GM18517 (cell line): Measurements from ENCODE around the gene BTRC.

Source experiments
- ATAC-seq: cut with Tn5 transposase; IDR thresholded peaks from one replicate; pipeline ENCODE4 v1.9.1; 2021; ENCODE audit warnings: mild to moderate bottlenecking, moderate library complexity; ENCODE audit not compliant: unreplicated experiment

BTRC gene

DNA sequence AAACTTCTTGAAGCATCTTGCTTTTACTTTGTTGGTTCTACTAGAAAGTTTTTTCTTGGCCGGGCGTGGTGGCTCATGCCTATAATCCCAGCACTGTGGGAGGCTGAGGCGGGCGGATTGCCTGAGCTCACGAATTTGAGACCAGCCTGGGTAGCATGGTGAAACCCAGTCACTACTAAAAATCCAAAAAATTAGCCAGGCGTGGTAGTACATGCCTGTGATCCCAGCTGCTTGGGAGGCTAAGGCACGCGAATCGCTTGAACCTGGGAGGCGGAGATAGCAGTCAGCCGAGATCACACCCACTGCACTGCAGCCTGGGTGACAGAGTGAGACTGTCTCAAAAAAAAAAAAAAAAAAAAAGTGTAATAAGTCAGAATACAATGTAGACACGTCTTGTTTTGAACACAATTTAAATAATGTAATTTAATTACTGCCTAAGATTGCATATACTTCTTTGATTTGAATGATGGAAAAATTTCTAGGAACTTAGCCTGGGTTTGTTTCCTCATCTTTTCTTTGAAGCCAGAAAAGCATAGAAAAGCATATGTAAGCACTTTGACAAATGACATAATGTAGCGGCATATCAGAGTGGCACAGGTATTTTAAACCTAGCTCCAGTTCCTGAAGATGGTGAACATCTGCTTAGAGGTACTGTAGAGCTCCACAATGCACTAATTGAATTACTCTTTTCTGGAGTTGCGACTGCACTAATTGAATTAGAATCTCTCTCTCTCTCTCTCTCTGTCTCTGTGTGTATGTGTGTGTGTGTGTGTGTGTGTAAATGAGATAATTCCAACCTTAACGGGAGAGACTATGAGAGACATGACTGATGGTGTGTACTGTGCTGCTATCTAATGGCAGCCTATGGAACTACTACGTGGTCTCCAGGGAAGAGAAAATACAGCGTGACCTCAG is 87.8 kb downstream of the BTRC start:
- ATAC-seq, result no peak

DNA sequence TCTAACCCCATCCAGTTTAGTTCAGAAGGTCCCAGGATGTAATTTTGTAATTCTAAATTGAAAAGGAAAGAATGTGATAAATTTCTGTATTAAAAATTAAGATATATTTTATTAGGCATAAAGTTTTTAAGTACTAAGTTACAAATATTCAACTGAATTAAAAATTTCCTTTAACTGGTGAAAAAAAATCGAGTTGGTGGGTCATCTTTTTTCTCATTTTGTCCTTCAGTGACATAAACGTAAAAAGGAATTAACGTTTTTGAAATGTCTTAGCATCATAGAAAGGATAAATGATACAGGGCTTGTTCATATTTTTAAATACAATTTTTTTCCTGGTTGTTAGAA is 88.5 kb downstream of the BTRC start:
- ATAC-seq, result no peak

DNA sequence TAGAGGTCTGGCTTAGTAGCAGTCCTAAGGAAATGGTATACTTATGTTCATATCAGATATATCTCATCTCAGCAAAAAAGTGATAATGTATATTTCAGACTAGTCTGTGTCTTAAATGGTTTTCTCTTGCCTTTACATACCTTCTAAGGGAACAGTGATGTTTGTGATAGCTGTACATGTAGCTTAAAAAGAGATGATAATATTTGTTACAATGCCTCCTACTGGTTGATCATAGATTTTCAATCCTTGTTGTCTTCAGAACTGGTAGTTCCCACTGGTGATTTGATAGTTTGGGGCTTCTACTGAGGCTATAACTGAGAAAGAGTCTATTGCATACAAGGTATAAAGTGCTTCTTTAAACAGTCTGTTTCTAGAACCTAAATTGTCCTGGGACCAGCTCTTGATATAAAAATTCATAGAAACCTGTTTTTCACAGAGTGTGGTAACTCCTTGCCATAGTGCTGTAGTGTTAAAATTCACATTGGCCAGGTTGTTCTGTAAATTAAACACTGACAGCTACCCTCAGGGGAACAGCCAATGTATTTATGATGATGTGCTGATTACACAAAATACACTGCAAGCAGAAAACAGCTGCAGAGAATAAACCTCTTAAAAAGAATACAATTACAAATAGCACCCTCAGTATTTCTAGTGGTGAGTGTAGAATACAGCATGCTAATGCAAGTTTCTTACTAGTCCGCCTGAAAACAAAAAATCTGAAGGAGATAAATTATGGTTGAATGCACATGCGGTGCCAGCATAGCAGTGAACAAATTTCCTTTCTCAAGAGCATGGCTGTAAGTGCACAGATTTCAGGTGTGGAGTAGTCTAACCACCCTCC is 90.3 kb downstream of the BTRC start:
- no peak for ATAC-seq

DNA sequence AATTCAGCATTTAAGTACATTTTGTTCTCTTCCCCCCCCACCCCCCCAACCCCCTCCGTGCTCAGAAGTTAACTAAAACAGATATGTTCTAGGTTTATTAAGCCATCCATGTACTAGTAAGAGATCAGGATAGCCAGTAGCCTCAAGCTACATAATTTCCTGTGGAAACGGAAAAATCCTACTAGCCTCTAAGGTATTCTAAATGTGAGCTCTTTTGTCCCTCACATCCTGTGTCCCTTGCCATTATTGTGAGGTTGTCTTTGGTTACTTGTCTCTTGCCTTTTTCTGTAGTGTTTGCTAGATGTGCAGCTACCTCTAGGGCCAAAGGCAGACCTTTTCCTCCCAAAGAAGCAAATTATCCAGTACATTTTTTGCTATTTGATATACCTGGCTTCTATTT is 92.1 kb downstream of the BTRC start:
- no peak for ATAC-seq

DNA sequence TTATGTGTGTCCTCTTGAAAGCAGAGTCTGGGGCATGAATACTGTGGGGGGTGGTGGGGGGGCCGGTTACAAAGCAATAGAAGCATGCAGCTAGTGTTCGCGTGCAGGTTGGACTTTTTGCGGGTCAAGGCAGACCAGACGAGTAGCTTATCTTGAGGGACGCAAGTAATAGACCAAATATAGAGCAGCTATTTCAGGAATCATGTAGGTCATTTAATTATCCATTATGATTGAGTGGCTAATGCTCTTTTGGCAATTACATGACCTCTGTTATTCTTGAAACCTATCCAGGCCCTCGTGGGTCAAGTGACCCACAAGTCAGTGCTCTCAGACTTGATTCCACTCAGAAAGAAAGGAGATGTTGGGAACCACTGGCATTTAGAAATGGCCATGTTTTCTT is 93.0 kb downstream of the BTRC start:
- no peak for ATAC-seq

DNA sequence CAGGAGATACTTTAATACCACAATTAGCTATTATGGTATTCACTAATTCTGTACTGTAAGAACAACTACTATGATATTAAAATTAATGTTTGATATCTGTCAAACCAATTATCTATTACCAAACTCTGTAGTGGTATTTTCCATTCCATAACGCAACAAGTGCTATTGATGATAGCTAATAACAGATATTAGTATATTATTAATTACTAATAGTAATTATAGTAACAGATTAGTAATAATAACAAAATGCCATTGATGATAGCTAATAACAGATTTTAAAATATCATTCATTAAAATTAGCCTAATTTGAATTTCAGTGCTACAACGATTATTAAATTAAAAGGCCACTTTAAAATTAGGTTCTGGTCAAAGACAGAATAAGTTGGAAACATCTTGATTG is 93.5 kb downstream of the BTRC start:
- no peak for ATAC-seq

DNA sequence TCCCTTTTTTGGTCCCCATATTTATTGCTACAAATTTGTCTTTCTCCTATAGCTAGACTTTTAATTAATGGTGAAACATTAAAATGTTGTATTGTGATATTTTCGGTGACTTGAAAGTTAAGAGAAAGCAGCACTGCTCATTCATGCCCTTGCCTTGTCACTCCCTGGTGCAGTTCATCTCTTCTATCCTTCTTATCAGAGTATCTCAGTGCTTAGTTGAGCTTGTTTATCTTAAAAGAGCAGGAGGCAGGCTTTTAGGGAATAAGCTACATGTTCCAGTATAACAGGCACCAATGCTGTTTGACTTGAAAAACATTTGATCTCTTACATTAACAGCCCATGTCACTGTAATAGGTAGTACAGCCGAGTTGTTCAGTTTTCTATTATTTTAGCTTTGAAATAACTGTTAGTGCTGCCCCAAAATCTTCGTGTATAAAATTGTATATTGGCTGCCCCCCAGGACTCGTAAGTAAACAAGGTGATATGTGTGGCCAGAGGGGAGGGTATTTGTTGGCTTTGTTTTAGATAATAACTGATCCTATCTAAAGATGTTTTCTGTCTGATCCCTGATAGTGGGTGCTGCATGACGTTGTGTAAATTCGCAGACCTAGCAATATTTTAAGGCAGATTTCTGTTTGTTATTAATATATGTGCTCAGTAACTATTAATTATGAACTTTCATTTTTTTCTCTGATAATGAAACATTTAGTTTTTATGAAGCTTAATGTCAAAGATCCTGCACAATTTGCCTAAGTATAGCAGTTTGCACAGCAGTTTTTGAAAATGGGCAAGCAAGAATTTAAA is 96.5 kb downstream of the BTRC start:
- no peak for ATAC-seq

DNA sequence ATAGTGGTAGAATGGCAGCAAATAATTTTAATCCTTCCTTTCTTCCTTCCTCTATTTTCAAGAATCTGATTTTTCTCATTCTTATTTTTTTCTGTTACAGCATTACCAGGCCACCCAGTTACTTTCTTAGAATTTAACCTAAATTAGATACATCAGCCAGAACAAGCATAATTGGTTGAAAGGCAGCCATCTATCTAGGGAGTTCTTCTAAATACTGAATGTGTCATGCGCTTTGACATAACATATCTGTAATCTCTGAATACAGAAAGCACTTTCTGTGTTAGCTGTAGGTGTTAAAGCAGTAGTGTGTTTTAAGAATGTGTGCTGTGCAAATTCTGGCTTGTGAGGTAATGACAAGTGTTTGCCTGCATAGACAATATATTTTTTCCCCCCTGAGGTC is 97.3 kb downstream of the BTRC start:
- ATAC-seq, result no peak

DNA sequence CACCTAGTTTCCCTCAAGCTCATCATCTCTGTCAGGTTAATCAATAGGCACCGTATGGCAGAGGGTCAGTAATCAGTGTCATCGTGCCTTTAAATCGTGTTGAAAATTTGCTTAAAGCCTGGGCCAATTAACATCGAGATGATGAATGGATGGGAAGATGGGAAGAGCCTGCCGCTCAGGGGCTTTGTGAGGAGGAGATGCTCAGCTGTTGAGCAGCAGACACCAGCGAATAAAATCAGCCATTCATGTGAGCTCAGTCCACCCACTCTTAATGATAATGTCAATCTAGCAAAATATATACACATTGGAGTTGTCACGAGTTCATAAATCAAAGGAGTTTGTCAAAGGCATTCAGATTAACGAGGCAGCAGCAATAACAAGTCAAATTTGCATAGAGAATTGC is 97.7 kb downstream of the BTRC start:
- no peak for ATAC-seq

DNA sequence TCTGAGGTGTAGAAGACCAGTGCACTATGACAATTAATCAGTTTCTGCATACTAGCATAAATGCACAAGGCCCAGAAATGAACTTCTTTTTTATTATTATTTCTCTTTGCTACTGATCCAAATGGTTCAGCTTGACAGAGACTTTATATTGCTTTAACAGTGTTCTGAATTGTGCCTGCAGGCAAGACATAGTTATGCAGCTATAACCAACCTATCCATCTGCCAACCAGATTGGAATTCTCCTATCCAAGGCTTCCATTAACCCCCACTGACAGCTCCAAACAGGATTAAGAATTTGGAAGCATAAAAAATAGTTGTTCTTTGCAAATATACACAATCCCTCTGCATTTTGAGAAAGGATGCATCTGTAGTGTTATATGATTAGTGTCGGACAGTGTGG is 98.2 kb downstream of the BTRC start:
- ATAC-seq, result no peak

DNA sequence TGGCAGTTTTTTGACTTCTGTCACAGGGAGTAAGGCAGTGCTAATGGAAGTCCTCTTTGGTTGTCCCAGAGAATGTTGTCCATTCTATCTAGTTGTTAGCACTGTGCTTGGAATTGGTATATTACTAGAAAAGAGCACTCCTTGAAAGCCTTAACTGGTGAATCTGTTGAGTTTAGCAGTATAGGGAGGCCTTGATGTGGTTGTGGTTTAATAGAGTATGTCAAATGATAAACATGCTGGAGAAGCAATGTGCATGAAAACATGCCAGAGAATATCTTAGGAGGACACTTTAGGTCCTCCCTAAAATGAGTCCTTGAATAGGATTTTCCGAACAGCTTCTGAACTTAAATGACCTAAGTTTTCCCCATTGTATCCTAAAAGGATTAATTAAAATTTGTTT is 98.6 kb downstream of the BTRC start:
- ATAC-seq, result no peak

DNA sequence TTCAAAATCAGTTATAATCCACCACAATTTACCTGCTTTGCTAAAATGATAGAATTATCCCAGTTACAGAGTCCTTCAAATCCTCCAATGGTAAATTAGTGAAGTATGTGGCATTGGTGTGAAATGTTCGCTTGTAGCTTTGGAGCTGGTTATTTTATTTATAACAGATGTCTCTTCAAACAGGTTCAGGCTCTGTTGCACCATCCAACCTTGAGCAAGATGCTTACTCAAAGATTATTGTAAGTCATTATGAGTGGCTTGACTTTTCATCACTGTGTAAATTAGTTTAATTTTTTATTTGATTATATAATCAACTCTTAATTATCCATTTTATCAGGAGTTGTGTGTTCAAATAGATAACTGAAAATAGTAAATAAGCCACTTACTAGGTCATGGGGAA is 99.4 kb downstream of the BTRC start:
- ATAC-seq, result no peak

DNA sequence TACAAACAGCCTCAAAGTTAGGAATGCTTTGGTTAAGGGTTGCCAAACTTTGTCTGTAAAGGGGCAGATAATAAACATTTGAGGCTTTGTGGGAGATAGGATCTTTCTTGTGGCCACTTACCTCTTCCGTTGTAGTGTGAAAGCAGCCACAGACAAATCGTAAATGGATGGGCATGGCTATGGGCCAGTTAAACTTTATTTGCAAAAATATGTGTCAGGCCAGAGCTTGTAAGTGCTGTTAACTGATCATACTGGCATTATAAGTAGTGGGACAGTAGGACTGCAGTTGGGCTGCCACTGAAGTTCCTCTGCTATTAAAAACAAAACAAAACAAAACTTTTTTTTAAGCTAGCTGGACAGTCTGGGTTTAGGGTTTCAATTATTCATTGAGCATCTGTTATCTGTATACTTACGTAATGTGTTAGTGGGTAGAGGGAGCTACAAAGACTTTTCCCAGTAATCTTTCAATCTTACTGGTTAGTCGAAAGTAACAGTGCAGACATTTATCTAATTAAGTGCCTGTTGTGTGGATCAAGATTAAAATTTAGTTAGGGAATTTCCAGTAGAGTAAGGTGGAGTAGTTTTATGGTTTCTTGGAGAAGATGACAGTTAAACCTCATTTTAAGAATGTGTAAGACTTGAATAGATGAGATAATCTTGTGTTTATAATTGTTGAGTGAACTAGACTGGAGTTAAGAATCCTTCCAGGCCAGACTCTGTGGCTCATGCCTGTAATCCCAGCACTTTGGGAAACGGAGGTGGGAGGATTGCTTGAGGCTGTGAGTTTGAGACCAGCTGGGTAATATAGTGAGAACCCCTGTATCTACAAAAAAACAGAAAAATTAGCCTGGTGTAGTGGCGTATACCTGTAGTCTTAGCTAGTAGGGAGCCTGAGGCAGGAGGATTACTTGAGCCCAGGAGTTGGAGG is 100.1 kb downstream of the BTRC start:
- ATAC-seq, result no peak

DNA sequence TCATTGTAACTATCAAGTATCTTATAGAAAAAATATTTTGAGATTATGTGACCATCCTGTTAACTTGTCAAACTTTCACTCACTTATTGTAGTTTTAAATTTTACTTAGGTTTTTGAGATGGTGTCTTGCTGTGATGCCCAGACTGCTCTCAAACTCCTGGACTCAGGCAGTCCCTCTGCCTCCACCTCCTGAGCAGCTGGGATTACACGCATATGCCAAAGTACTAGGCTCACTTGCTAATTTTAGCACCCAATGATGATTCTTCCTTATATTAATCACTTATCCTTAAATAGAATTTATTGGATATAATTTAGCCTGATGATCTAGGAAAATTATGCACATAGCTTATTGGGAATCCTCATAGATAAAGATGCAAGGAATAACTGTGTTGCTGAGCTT is 104.9 kb downstream of the BTRC start:
- no peak for ATAC-seq

DNA sequence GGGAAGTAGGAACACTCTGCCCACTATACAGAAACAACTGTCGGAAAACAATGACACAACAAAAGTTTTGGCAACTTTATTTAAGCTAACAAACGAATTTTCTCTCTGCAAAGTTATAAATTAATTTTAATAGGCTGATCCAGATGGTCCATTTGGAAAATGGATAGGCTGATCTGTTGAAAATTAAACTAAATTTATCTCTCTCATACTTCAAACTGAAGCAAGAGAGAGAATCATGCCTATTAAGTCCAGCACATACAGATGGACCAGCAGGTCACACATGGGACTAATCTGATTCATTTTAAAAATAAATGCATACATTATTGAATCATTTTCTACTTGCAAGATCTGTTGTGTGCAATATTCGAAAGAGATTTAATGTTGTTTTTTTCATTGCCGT is 110.1 kb downstream of the BTRC start:
- no peak for ATAC-seq

DNA sequence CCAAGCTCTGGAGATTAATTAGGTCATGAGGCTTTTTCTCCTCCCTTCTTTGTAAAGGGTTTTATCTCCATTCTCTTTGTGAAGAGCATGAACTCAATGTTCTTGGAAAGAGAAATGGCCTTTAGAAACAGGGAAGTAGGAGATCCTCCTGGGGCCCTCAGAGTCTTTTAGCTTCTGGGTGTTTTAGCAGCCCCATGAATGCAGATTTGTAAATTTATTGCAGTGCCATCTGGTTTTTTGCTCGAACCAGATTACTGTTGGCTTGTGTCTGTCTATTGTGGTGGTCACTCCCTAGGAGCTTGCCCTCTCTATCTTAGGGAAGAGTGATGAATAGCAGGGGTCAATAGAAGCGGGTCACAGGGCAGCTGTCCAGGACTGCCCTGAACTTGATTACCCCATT is 110.6 kb downstream of the BTRC start:
- no peak for ATAC-seq

DNA sequence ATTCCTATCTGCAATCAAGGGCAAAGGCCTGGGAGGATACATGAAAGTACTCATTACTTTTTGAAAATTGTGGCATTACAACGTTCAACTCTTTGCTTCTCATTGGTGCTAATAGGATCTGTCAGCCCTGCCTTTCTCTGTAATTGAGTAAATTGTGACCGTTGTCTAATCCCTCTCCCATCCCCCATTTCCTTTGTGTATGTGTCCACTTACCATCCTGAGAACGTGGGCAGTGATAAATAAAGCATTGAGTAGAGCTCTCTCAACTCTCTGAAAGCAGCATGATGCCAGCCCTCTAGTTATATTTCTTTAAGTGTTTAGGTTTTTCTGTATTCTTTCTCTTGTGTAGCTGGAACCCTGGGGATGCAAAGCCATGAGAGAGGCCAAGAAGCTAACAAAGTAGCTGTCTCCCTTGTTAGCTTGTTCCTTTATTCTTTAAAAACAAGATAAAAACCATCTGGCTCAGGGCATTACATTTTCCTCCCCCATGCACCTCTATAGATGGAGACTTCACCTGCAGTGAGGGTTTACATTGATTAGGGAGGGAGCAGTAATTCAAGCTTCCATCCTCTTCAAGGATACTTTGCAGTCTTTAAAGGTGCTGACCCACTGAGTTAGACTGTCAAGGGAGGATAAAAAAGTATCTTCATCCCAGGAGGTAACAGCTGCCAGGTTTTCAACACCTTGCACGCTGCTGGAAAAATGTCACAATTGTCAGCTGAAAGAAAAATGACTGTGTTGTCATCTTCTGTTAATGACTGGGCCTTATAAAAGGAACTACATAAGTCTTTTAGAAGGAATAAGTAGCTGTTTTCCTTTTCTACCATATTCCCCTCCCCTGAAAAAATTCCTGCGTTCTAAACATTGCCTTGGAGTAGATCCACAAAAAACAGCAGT is 112.3 kb downstream of the BTRC start:
- ATAC-seq, result no peak

DNA sequence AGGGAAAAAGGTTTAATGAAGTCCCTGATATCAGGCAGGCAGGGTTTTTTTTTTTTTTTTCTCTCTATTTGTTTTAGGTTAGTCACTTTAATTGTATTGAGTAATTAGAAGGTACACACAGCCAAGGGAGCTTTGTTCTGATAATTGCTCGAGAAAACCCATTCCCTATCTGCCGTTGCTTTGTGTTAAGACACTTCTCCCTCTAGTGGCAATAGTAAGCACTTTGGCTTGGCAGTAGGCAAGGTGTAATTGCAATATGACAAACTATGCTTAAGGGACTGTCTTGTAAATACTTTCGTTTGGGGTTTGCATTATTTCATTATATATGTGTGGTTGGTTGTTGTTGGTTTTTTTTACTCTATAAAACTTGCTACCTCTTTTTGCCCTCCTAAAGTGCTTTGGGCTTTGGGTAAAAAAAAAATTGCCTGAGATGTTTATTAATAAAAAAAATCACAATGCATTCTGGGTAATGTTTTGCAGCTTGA is 113.4 kb downstream of the BTRC start:
- no peak for ATAC-seq

DNA sequence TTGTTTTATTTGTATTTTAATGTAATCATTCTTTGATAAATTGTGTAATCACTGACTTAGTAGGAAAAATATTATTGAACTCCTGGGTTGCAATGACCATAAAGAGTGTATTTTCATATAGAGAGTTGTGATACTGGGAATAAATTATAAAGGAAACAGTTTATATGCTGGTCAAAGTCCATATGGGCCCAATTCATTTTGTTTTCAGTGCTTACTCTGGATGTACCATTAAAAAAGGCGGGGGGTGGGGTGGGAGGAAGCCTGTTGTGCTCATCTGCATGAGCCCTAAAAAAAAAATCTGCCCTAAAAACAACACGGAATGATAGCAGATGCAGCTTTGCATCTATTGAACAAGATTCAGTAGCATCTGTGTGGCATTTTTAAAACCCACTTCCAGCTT is 114.2 kb downstream of the BTRC start:
- ATAC-seq, result no peak
